ENCODE measurements around the gene TNFRSF4.

DNA sequence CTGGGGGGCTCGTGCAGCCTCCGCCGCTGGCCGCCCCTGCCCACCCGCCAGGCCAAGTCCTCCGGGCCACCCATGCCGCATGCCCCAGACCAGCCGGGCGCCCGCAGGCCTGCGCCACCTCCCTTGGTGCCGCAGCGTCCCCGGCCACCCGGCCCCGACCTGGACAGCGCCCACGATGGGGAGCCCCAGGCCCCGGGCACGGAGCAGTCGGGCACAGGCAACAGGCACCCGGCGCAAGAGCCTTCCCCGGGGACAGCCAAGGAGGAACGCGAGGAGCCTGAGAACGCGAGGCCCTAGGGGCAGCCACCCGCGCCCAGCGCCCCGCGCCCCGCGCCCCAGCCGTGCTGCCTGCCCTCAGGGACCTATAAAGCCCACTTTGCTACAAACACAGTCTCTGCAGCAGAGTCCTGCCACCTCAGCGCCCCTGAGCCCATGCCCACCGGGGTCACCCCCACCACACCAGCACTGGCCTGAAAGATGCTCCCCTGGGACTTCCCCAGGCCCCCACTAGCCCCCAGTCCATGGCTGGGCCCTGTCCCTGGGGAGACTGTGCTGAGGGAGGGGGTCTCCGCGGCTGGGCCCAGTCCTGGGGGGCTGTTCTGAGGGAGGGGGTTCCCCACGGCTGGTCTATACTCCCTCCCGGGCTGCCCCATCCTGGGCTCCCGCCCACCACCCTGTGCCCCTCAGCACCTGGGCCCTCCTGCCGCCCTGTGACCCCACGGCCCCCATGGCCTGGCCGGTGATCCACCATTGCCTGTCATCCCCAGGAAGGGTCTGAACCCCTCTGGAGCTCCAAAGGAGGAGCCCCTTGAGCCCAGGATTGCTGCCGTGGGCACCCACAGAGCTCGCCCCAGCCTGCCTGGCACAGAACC, 16.2 kb downstream of the TNFRSF4 start:
- TF ChIP-seq, protein P1, sequence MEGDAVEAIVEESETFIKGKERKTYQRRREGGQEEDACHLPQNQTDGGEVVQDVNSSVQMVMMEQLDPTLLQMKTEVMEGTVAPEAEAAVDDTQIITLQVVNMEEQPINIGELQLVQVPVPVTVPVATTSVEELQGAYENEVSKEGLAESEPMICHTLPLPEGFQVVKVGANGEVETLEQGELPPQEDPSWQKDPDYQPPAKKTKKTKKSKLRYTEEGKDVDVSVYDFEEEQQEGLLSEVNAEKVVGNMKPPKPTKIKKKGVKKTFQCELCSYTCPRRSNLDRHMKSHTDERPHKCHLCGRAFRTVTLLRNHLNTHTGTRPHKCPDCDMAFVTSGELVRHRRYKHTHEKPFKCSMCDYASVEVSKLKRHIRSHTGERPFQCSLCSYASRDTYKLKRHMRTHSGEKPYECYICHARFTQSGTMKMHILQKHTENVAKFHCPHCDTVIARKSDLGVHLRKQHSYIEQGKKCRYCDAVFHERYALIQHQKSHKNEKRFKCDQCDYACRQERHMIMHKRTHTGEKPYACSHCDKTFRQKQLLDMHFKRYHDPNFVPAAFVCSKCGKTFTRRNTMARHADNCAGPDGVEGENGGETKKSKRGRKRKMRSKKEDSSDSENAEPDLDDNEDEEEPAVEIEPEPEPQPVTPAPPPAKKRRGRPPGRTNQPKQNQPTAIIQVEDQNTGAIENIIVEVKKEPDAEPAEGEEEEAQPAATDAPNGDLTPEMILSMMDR (IDR thresholded peaks at IDR 0.05; ENCODE audit: low read depth, low read length, missing input control) = no peak
- TF ChIP-seq RAD21 (IDR thresholded peaks at IDR 0.05) (no peak), FOXA1 (IDR thresholded peaks at IDR 0.05) (no peak), GABPA (IDR thresholded peaks at IDR 0.05 in 1 of 2, conservative IDR thresholded peaks at IDR 0.05 in 1 of 2) (no peak), JUND (IDR thresholded peaks at IDR 0.05) (no peak), NR2F2 (IDR thresholded peaks at IDR 0.05) (no peak), SP1 (IDR thresholded peaks at IDR 0.05) (no peak)
- TF ChIP-seq, protein P2, sequence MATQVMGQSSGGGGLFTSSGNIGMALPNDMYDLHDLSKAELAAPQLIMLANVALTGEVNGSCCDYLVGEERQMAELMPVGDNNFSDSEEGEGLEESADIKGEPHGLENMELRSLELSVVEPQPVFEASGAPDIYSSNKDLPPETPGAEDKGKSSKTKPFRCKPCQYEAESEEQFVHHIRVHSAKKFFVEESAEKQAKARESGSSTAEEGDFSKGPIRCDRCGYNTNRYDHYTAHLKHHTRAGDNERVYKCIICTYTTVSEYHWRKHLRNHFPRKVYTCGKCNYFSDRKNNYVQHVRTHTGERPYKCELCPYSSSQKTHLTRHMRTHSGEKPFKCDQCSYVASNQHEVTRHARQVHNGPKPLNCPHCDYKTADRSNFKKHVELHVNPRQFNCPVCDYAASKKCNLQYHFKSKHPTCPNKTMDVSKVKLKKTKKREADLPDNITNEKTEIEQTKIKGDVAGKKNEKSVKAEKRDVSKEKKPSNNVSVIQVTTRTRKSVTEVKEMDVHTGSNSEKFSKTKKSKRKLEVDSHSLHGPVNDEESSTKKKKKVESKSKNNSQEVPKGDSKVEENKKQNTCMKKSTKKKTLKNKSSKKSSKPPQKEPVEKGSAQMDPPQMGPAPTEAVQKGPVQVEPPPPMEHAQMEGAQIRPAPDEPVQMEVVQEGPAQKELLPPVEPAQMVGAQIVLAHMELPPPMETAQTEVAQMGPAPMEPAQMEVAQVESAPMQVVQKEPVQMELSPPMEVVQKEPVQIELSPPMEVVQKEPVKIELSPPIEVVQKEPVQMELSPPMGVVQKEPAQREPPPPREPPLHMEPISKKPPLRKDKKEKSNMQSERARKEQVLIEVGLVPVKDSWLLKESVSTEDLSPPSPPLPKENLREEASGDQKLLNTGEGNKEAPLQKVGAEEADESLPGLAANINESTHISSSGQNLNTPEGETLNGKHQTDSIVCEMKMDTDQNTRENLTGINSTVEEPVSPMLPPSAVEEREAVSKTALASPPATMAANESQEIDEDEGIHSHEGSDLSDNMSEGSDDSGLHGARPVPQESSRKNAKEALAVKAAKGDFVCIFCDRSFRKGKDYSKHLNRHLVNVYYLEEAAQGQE (IDR thresholded peaks at IDR 0.05) = no peak
- TF ChIP-seq, protein P3, sequence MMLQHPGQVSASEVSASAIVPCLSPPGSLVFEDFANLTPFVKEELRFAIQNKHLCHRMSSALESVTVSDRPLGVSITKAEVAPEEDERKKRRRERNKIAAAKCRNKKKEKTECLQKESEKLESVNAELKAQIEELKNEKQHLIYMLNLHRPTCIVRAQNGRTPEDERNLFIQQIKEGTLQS (IDR thresholded peaks at IDR 0.05) = no peak
